ENCODE results near the gene ODF4.

Gene ODF4

GRCh38 chr17:8339540-8339939 lies at the start of gene ODF4:
Gene ODF4, plus strand, starts transcription at chr17:8339840. Its CDS starts 212 bp downstream, at chr17:8340052.
- DNase-seq = no peak

- DNase-seq = no peak
Measured at GRCh38 chr17:8290043-8290442, 49.6 kb upstream of the ODF4 start.

- no peak for DNase-seq
Measured at GRCh38 chr17:8292639-8293395, 46.8 kb upstream of the ODF4 start.

- no peak for DNase-seq
Measured at GRCh38 chr17:8294361-8294760, 45.3 kb upstream of the ODF4 start.

GRCh38 chr17:8294814-8295316 lies 44.8 kb upstream of the ODF4 start:
- no peak for DNase-seq

GRCh38 chr17:8300226-8300625 lies 39.4 kb upstream of the ODF4 start:
- no peak for DNase-seq

GRCh38 chr17:8300627-8301242 lies 38.9 kb upstream of the ODF4 start:
- DNase-seq = no peak

GRCh38 chr17:8310601-8311123 lies 29.0 kb upstream of the ODF4 start:
- no peak for DNase-seq

- DNase-seq = no peak
Measured at GRCh38 chr17:8311131-8311790, 28.4 kb upstream of the ODF4 start.

- DNase-seq = no peak
Measured at GRCh38 chr17:8312251-8312650, 27.4 kb upstream of the ODF4 start.

GRCh38 chr17:8312726-8313600 lies 26.7 kb upstream of the ODF4 start:
- DNase-seq = no peak

- no peak for DNase-seq
Measured at GRCh38 chr17:8314797-8315763, 24.6 kb upstream of the ODF4 start.

GRCh38 chr17:8315764-8316217 lies 23.8 kb upstream of the ODF4 start:
- no peak for DNase-seq

- no peak for DNase-seq
Measured at GRCh38 chr17:8318010-8318935, 21.4 kb upstream of the ODF4 start.

GRCh38 chr17:8320262-8320661 lies 19.4 kb upstream of the ODF4 start:
- no peak for DNase-seq

- no peak for DNase-seq
Measured at GRCh38 chr17:8320990-8321389, 18.6 kb upstream of the ODF4 start.

- DNase-seq = no peak
Measured at GRCh38 chr17:8322061-8322460, 17.6 kb upstream of the ODF4 start.

- DNase-seq = no peak
Measured at GRCh38 chr17:8324132-8324531, 15.5 kb upstream of the ODF4 start.

GRCh38 chr17:8324923-8325322 lies 14.7 kb upstream of the ODF4 start:
- DNase-seq = no peak

Data from NCI-H2107 (cell line).